GM19328 (cell line): Measurements from ENCODE around the gene HIPK2.

Experiments used
- ATAC-seq: cut with Tn5 transposase; IDR thresholded peaks from one replicate; pipeline ENCODE4 v1.9.1; 2021; ENCODE audit warnings: mild to moderate bottlenecking, moderate library complexity; ENCODE audit not compliant: unreplicated experiment

Gene HIPK2

GRCh38 chr7:139753081-139753692 lies 24.6 kb downstream of the HIPK2 start:
- no peak for ATAC-seq

- no peak for ATAC-seq
Measured at GRCh38 chr7:139752604-139753003, 25.2 kb downstream of the HIPK2 start.

GRCh38 chr7:139752148-139752547 lies 25.6 kb downstream of the HIPK2 start:
- ATAC-seq, result no peak

- no peak for ATAC-seq
Measured at GRCh38 chr7:139750459-139751095, 27.2 kb downstream of the HIPK2 start.

GRCh38 chr7:139749545-139749944 lies 28.3 kb downstream of the HIPK2 start:
- no peak for ATAC-seq

- ATAC-seq, result no peak
Measured at GRCh38 chr7:139748941-139749340, 28.9 kb downstream of the HIPK2 start.

GRCh38 chr7:139748373-139748765 lies 29.4 kb downstream of the HIPK2 start:
- no peak for ATAC-seq

- no peak for ATAC-seq
Measured at GRCh38 chr7:139747662-139748372, 30.0 kb downstream of the HIPK2 start.

- ATAC-seq, result no peak
Measured at GRCh38 chr7:139746652-139747051, 31.1 kb downstream of the HIPK2 start.

GRCh38 chr7:139745678-139746143 lies 32.1 kb downstream of the HIPK2 start:
- ATAC-seq, result no peak

- ATAC-seq, result no peak
Measured at GRCh38 chr7:139744768-139745677, 32.8 kb downstream of the HIPK2 start.

GRCh38 chr7:139743967-139744767 lies 33.6 kb downstream of the HIPK2 start:
- ATAC-seq, result no peak

GRCh38 chr7:139743267-139743966 lies 34.4 kb downstream of the HIPK2 start:
- ATAC-seq, result no peak

- no peak for ATAC-seq
Measured at GRCh38 chr7:139741789-139742344, 35.9 kb downstream of the HIPK2 start.

GRCh38 chr7:139741239-139741638 lies 36.6 kb downstream of the HIPK2 start:
- no peak for ATAC-seq

- ATAC-seq, result no peak
Measured at GRCh38 chr7:139739863-139740597, 37.8 kb downstream of the HIPK2 start.

GRCh38 chr7:139738772-139739171 lies 39.0 kb downstream of the HIPK2 start:
- ATAC-seq, result no peak

- ATAC-seq, result no peak
Measured at GRCh38 chr7:139738101-139738489, 39.7 kb downstream of the HIPK2 start.
